Islet of Langerhans (tissue), 1 donor: ENCODE data around the gene KCP.

Experiments used
- FAIRE-seq: peaks from one replicate; lab custom pipeline; 2011; peaks lifted over from hg19 to GRCh38; lab: Jason Lieb, UNC

Gene KCP

GRCh38 chr7:128886391-128887168 is 23.9 kb downstream of the KCP start:
- FAIRE-seq: no peak

- no peak for FAIRE-seq
Measured at GRCh38 chr7:128885370-128886187, 24.9 kb downstream of the KCP start.

GRCh38 chr7:128884561-128885369 is 25.7 kb downstream of the KCP start:
- FAIRE-seq: no peak

GRCh38 chr7:128883622-128884448 is 26.7 kb downstream of the KCP start:
- FAIRE-seq: no peak

- FAIRE-seq: no peak
Measured at GRCh38 chr7:128882134-128882533, 28.4 kb downstream of the KCP start.

- FAIRE-seq: no peak
Measured at GRCh38 chr7:128881458-128882125, 28.9 kb downstream of the KCP start.

- no peak for FAIRE-seq
Measured at GRCh38 chr7:128880791-128881457, 29.6 kb downstream of the KCP start.

GRCh38 chr7:128879939-128880746 is 30.4 kb downstream of the KCP start:
- FAIRE-seq: no peak

GRCh38 chr7:128879461-128879938 is 31.0 kb downstream of the KCP start:
- no peak for FAIRE-seq

GRCh38 chr7:128878226-128879105 is 32.0 kb downstream of the KCP start:
- FAIRE-seq: no peak

GRCh38 chr7:128877756-128878120 is 32.8 kb downstream of the KCP start:
- FAIRE-seq: no peak

- no peak for FAIRE-seq
Measured at GRCh38 chr7:128876978-128877755, 33.3 kb downstream of the KCP start.

- no peak for FAIRE-seq
Measured at GRCh38 chr7:128876586-128876977, 33.9 kb downstream of the KCP start.

GRCh38 chr7:128876127-128876526 is 34.4 kb downstream of the KCP start:
- FAIRE-seq: no peak

- FAIRE-seq: no peak
Measured at GRCh38 chr7:128875523-128875948, 35.0 kb downstream of the KCP start.

- no peak for FAIRE-seq
Measured at GRCh38 chr7:128874140-128875031, 36.1 kb downstream of the KCP start.

GRCh38 chr7:128873234-128873633 is 37.3 kb downstream of the KCP start:
- FAIRE-seq: no peak
